ENCODE results near the gene DCK.

Gene DCK

GRCh38 chr4:71064521-71064920 lies 71.1 kb downstream of the DCK start:
- no peak for DNase-seq (ENCODE audit: low read depth)

DNA sequence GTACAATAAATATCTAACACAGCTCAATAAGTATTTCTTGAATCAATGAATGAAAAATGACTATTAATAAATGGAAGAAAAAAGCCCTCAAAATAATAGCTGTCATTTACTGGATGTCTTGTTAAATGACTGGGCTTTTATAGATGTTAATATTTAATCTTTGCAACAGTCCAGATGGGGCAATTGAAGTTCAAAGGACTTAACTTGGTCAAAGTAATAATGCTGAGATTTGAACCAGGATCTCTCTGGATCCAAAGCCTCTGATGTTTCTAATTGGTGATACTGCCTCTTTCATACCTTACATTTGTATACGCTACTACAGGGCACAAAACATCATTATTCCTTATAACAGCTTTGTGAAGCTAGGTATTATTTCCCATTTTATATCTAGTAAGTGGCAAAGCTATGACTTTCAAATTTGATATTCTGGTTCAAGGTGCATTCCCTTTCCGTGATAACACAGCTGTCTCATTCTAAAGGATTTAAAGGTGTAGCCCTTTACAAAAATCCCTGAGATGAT lies 72.6 kb downstream of the DCK start:
- no peak for DNase-seq (ENCODE audit: low read depth)

- no peak for DNase-seq (ENCODE audit: low read depth)
These were observed 73.6 kb downstream of the DCK start for GRCh38 chr4:71066737-71067716.

DNA sequence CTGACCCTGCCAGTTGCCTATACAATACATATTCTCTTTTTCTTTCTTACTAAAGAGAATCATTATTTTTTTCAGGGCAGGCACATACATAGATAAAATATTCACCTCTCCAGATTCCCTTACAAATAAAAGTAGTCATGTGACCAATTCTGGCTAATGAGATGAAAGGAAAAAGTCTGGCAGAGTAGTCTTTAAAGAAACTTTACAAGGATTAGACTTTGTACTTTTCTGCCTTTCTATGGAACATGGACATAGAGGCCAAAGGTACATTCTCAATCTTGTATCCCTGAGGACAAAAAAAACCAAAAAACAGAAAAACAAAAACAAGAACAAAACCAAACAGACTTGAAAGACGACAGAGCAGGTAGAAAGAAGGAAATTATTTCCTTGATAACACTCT lies 75.6 kb downstream of the DCK start:
- DNase-seq (ENCODE audit: low read depth) = no peak

- no peak for DNase-seq (ENCODE audit: low read depth)
These were observed 76.6 kb downstream of the DCK start for GRCh38 chr4:71070015-71070414.

DNA sequence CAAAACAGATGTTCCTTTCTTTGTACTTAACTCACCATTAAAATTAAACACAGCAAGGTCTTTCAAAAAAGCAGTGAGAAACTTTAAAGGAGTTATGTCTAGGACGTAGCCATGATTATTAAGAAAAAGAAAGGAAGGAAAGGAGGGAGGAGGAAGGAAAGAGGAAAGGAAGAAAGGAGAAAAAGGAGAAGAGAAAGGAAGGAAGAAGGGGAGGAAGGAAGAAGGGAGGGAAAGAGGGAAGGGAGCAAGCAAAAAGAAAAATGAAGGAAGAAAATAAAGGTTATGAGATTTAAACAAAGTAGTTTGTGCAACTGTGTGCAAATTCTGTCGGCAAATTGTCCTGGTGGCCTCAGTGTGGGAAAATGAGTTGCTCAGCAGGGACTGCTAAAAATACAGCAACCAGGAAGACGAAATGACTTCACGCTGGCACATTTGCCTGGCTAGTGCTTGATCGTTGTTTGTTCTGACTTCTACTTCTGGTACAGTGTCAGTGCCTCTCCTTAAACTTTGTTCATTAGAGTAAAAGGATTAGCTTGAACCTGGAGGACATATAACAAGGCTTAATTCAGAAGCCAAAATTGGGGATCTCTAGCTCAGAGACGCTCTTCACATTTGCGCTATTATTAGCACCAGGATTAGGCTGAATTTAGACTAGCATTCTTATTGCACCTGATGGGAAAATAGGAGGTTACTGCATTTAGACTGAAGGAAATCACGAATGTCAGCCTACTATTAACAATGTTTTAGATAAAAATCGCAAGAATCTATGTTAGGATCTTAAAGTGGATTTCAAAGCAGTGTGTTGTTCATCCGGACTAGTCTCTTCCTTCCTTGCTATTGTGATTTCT lies 81.2 kb downstream of the DCK start:
- DNase-seq (ENCODE audit: low read depth) = no peak

Data from CMK (cell line).